Memory B cell (primary cell): ENCODE results near the gene UFSP1.
A peak's percentile ranks its signal among the peaks of the same experiment; 100 is the strongest.
"Not testable (repeated sequence)": the region's sequence is repeated elsewhere in the genome, so short reads cannot be mapped to it uniquely, and the experiment has no call there.

Experiments used
- ATAC-seq: fragments of 150-1000 bp; cut with Tn5 transposase; 2 replicates; pipeline ENCODE4 v1.10.0; 2021; ENCODE audit warnings: low read depth, mild to moderate bottlenecking, moderate library complexity
- DNase-seq, 2 donors: peaks; one replicate each; pipeline ENCODE4 v3.0.0; 2022; ENCODE audit warnings: low spot score in 2 of 2
- H3K27ac Mint-ChIP-seq: one replicate; pipeline ENCODE4 v1.8.0; 2022; ENCODE audit warnings: mild to moderate bottlenecking, moderate library complexity, mixed read lengths
- H3K27me3 Mint-ChIP-seq: one replicate; pipeline ENCODE4 v1.8.0; 2022; ENCODE audit warnings: mixed read lengths
- H3K36me3 Mint-ChIP-seq: one replicate; pipeline ENCODE4 v1.8.0; 2022; ENCODE audit warnings: mild to moderate bottlenecking, mixed read lengths
- H3K4me1 Mint-ChIP-seq: one replicate; pipeline ENCODE4 v1.8.0; 2022; ENCODE audit warnings: mixed read lengths
- H3K4me3 Mint-ChIP-seq: one replicate; pipeline ENCODE4 v1.8.0; 2022; ENCODE audit warnings: mild to moderate bottlenecking, moderate library complexity, mixed read lengths
- H3K9me3 Mint-ChIP-seq: one replicate; pipeline ENCODE4 v1.8.0; 2022; ENCODE audit warnings: mixed read lengths

UFSP1 gene

GRCh38 chr7:100864263-100864845 lies 25.2 kb downstream of the UFSP1 start:
- Mint-ChIP-seq H3K4me3 (no peak overlapping the region), H3K4me1 (peaks cover 12% of the 10 kb centered on the region), H3K9me3 (no peaks in the 10 kb centered on the region), H3K36me3 (peaks cover 25% of the 10 kb centered on the region), H3K27ac (no peak overlapping the region), H3K27me3 (no peaks in the 10 kb centered on the region)
- ATAC-seq (no peak), DNase-seq (no peak)

GRCh38 chr7:100863406-100863950 lies 26.0 kb downstream of the UFSP1 start:
- Mint-ChIP-seq H3K27me3 (no peaks in the 10 kb centered on the region), H3K9me3 (no peaks in the 10 kb centered on the region), H3K36me3 (peaks cover 26% of the 10 kb centered on the region), H3K4me3 (no peak overlapping the region), H3K4me1 (peaks cover 12% of the 10 kb centered on the region), H3K27ac (no peak overlapping the region)
- ATAC-seq, result no peak
- DNase-seq, result no peak

DNA sequence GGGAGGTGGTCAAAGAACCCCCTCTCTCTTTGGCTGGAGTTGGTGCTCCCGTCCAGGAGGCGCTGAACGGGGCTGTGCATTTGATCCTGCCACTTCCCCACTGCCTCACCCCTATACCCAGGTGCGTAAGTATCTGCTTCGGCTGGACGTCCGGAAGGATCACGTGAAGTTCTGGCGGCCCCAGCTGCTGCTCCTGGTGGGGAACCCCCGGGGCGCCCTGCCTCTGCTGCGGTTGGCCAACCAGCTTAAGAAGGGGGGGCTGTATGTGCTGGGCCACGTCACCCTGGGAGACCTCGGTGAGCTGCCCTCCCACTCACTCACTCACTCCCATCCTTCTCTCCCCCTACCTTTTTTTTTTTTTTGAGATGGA lies 27.9 kb downstream of the UFSP1 start:
- H3K27ac Mint-ChIP-seq, result no peak overlapping the region
- ATAC-seq (no peak), DNase-seq (no peak)
- no peaks in the 10 kb centered on the region for H3K9me3 Mint-ChIP-seq
- H3K4me3 Mint-ChIP-seq, result no peak overlapping the region
- no peaks in the 10 kb centered on the region for H3K27me3 Mint-ChIP-seq
- H3K36me3 Mint-ChIP-seq, result peaks cover 33% of the 10 kb centered on the region
- peaks cover 4% of the 10 kb centered on the region for H3K4me1 Mint-ChIP-seq

- H3K27me3 Mint-ChIP-seq, result no peaks in the 10 kb centered on the region
- no peak overlapping the region for H3K4me3 Mint-ChIP-seq
- H3K27ac Mint-ChIP-seq, result peak overlapping the region; percentile 10
- peaks cover 33% of the 10 kb centered on the region for H3K36me3 Mint-ChIP-seq
- no peaks in the 10 kb centered on the region for H3K9me3 Mint-ChIP-seq
- peaks cover 4% of the 10 kb centered on the region for H3K4me1 Mint-ChIP-seq
- no peak for DNase-seq
- no peak for ATAC-seq
These were observed 28.6 kb downstream of the UFSP1 start for GRCh38 chr7:100860702-100861615.

DNA sequence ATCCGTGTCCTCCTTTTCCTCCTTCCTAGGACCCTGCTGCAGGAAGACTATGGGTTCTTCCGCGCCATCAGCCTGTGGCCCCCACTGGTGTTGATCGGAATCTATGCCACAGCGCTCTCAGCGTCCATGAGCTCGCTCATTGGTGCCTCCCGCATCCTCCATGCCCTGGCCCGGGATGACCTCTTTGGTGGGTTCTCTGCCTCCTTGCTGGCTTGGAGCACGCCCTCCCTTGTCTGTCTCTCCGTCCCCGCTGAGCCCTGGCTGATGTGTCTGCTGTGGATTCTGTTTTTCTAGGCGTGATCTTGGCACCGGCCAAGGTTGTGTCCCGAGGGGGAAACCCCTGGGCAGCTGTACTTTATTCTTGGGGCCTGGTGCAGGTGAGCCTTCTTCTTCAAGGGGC lies 29.7 kb downstream of the UFSP1 start:
- Mint-ChIP-seq H3K9me3 (no peaks in the 10 kb centered on the region), H3K27me3 (no peaks in the 10 kb centered on the region), H3K4me1 (peaks cover 9% of the 10 kb centered on the region), H3K4me3 (no peak overlapping the region), H3K27ac (peak overlapping the region; percentile 10), H3K36me3 (peaks cover 36% of the 10 kb centered on the region)
- no peak for ATAC-seq
- no peak for DNase-seq

DNA sequence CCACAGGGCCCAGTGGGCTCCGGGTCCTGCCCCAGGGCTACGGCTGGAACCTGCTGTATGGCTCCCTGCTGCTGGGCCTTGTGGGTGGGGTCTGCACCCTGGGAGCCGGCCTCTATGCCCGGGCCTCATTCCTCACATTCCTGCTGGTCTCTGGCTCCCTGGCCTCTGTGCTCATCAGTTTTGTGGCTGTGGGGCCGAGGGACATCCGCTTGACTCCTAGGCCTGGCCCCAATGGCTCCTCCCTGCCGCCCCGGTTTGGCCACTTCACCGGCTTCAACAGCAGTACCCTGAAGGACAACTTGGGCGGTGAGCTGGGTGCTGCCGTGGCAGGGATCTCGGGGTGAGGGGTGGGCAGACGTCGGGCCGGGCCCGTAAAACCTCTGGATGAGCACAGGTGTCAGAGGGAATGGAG lies 32.6 kb downstream of the UFSP1 start:
- H3K36me3 Mint-ChIP-seq, result peaks cover 23% of the 10 kb centered on the region
- H3K27ac Mint-ChIP-seq, result peak overlapping the region; percentile 32
- H3K4me3 Mint-ChIP-seq, result no peak overlapping the region

DNA sequence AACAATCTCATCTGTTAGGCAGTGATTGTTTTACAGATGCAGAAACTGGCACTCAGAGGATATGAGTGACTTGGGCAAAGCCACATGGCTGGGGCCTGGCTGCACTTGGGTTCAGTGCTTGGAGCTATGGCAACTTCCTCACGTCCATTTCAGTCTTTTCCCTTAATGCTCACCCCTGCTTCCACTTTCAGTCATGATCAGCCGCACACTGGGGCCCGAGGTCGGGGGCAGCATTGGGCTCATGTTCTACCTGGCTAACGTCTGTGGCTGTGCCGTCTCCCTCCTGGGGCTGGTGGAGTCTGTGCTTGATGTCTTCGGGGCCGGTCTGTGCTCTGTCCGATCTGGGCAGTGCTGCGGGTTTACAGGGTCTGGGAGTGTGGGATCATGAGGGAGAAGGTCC lies 34.0 kb downstream of the UFSP1 start:
- Mint-ChIP-seq H3K27me3 (no peaks in the 10 kb centered on the region), H3K27ac (no peak overlapping the region), H3K36me3 (peaks cover 19% of the 10 kb centered on the region), H3K9me3 (no peaks in the 10 kb centered on the region), H3K4me1 (peaks cover 18% of the 10 kb centered on the region), H3K4me3 (no peak overlapping the region)
- ATAC-seq (no peak), DNase-seq (no peak)

More for the DNA sequence above, 32.6 kb downstream of the UFSP1 start:
- H3K4me1 Mint-ChIP-seq, result peaks cover 18% of the 10 kb centered on the region
- DNase-seq, result no peak
- no peaks in the 10 kb centered on the region for H3K27me3 Mint-ChIP-seq
- H3K9me3 Mint-ChIP-seq, result no peaks in the 10 kb centered on the region
- no peak for ATAC-seq

DNA sequence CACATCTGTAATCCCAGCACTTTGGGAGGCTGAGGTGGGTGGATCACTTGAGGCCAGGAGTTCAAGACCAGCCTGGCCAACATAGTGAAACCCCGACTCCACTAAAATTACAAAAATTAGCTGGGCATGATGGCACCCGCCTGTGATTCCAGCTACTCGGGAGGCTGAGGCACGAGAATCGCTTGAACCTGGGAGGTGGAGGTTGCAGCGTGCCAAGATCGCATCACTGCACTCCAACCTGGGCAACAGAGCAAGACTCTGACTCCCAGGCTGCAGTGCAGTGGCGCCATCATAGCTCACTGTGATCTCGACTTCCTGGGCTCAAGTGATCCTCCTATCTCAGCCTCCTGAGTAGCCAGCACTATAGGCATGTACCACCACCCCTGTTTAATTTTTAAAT lies 34.6 kb downstream of the UFSP1 start:
- not testable (repeated sequence) for H3K27ac Mint-ChIP-seq, H3K9me3 Mint-ChIP-seq, H3K27me3 Mint-ChIP-seq, ATAC-seq, H3K4me3 Mint-ChIP-seq, DNase-seq
- Mint-ChIP-seq H3K4me1 (peaks cover 18% of the 10 kb centered on the region), H3K36me3 (peaks cover 15% of the 10 kb centered on the region)

GRCh38 chr7:100854146-100854895 lies 35.2 kb downstream of the UFSP1 start:
- no peaks in the 10 kb centered on the region for H3K9me3 Mint-ChIP-seq
- peak overlapping the region; percentile 17 for H3K4me3 Mint-ChIP-seq
- DNase-seq (no peak), ATAC-seq (no peak)
- H3K4me1 Mint-ChIP-seq, result peaks cover 16% of the 10 kb centered on the region
- peaks cover 11% of the 10 kb centered on the region for H3K36me3 Mint-ChIP-seq
- no peaks in the 10 kb centered on the region for H3K27me3 Mint-ChIP-seq
- no peak overlapping the region for H3K27ac Mint-ChIP-seq

- peak; percentile 80 to 91 for DNase-seq
- H3K4me1 Mint-ChIP-seq, result peaks cover 16% of the 10 kb centered on the region
- ATAC-seq, result peak; percentile 86
These were observed 37.3 kb downstream of the UFSP1 start, which contains the start of gene SLC12A9 for GRCh38 chr7:100852048-100852872. TSS of gene SLC12A9 (plus strand) at chr7:100852713. CDS start at chr7:100854198, 1,485 bp downstream.

DNA sequence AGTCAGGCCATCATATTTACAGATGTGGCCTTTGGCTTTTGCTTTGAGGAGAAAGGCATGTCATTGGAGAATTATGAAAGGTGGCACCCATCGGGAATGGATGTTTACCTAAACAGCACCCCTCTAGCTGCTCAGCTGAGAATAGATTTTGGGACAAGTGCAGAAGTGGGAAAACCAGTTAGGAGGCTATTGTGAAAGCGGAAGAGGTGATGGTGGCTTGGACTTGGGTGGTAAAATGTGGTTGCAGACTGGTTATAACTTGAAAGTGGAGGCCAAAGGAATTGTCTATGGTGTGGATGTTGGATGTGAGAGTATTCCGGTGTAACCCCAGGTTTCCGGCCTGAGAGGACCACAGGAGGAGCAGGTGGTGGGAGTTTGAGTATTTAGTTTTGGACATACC lies 42.2 kb downstream of the UFSP1 start:
- ATAC-seq (no peak), DNase-seq (no peak)
- H3K9me3 Mint-ChIP-seq, result no peaks in the 10 kb centered on the region
- H3K4me3 Mint-ChIP-seq, result no peak overlapping the region
- no peaks in the 10 kb centered on the region for H3K27me3 Mint-ChIP-seq
- peaks cover 3% of the 10 kb centered on the region for H3K4me1 Mint-ChIP-seq
- no peak overlapping the region for H3K27ac Mint-ChIP-seq
- no peaks in the 10 kb centered on the region for H3K36me3 Mint-ChIP-seq

More at GRCh38 chr7:100852048-100852872, 37.3 kb downstream of the UFSP1 start, which contains the start of gene SLC12A9:
- H3K27ac Mint-ChIP-seq, result peak within 1 kb of the TSS; percentile 77
- no peaks in the 10 kb centered on the region for H3K27me3 Mint-ChIP-seq
- H3K36me3 Mint-ChIP-seq, result peaks cover 6% of the 10 kb centered on the region
- peak within 1 kb of the TSS; percentile 91 for H3K4me3 Mint-ChIP-seq
- no peaks in the 10 kb centered on the region for H3K9me3 Mint-ChIP-seq

DNA sequence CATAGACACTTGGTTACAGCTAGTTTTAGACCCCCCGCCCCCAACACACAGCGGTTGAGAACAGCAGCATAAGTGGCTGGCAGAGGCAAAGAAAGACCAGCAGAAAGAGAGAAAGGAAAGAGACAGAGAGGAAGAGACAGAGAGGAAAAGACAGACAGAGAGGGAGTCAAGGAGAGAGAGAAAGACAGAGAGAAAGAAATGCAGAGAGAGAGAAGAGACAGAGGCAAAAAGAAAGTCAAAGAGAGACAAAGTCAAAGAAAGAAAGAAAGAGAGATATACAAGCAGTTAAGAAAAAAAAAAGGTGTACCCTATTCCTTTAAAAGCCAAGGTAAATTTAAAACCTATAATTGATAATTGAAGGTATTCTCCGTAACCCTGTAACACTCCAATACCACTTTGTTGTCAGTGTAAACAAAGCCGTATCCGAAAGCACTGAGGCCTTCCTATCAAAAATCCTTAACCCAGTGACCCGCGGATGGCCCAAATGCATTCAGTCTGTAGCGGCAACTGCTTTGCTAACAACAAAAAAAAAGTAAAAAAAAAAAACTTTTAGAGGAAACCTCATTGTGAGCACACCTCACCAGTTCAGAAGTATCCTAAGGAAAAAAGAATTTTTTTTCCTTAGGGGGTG lies 48.9 kb downstream of the UFSP1 start:
- Mint-ChIP-seq H3K4me1 (peaks cover 4% of the 10 kb centered on the region), H3K36me3 (peaks cover 1% of the 10 kb centered on the region), H3K27ac (no peak overlapping the region), H3K4me3 (no peak overlapping the region), H3K27me3 (no peaks in the 10 kb centered on the region), H3K9me3 (no peaks in the 10 kb centered on the region)
- DNase-seq (no peak), ATAC-seq (no peak)

GRCh38 chr7:100839361-100839760 lies 50.2 kb downstream of the UFSP1 start:
- Mint-ChIP-seq H3K36me3 (peaks cover 2% of the 10 kb centered on the region), H3K4me3 (no peak overlapping the region), H3K9me3 (no peaks in the 10 kb centered on the region), H3K27ac (no peak overlapping the region), H3K27me3 (no peaks in the 10 kb centered on the region), H3K4me1 (peaks cover 5% of the 10 kb centered on the region)
- DNase-seq (no peak), ATAC-seq (no peak)
